Measurements from ENCODE around the gene SCO2.

Gene SCO2

DNA sequence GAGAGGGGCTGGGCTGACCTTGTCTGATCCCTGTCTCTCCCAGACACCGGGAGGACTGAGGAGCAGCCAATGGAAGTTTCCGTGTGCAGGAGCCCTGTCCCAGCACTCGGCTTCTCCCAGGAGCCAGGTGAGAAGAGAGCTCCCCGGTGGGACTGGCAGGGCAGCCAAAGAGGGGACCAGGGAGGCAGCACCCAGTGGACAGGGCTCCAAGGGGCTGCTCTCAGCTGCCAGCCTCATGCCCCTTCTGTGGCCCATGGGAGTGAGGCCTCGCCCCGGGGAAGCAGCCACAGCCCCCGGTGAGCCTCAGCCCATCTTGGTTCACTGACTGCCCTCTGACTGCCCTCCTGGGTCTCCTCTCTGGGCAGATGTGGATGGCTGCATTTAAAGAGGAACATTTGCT lies 6.8 kb downstream of the SCO2 start:
- no peak for DNase-seq

DNA sequence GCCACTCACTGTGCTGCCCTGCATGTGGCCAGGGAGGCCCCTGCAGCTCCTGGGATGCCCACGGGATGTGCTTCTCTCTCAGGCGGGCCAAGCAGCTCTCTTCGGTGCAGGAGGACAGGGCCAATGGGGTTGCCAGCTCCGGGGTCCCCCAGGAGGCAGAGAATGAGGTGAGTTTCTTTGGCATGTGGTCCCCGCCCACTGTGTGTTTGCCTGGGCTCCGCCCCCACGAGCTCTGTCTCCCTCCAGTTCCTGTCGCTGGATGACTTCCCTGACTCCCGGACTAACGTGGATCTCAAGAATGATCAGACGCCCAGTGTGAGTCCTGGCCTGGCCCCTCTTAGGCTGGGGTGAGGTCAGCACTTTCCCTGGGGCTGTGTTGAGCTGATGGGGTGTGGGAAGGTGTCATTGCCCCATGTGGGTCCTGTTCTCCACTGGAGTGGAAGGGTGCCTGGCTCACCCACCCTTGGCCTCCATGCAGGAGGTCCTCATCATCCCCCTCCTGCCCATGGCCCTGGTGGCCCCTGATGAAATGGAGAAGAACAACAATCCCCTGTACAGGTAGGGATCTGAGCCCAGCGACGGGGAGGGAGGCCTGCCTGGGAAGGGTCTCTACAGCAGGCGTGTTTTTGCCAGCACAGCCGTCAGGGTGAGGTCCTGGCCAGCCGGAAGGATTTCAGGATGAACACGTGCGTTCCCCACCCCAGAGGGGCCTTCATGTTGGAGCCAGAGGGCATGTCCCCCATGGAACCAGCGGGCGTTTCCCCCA lies 7.7 kb downstream of the SCO2 start:
- DNase-seq: no peak

DNA sequence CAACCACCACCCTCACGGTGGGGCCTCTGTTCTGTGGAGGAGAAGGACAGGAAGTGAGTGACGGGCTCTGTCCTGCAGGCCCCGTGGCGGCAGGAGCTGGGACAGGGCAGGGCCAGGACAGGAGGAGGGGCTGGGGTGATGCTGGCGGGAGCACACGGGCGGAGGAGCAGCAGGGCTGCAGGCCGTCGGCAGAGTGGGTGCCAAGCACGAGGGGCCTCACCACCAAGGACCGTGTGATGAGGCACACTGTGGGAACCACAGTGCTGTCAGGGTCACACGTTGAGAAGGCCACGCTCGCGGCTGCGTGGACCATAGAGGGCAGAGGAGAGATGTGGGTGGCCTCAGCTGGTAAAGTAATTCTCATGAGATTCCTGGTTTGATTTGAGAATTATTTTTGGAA lies 8.5 kb downstream of the SCO2 start:
- DNase-seq: no peak

- no peak for DNase-seq
Observed at GRCh38 chr22:50516068-50516467, 9.3 kb downstream of the SCO2 start.

- DNase-seq: no peak
Observed at GRCh38 chr22:50513175-50513574, 12.2 kb downstream of the SCO2 start.

- no peak for DNase-seq
Observed at GRCh38 chr22:50508897-50509296, 16.5 kb downstream of the SCO2 start.

- peak; percentile 91 to 98 for DNase-seq
Observed at GRCh38 chr22:50507991-50508884, 17.2 kb downstream of the SCO2 start, which contains the start of gene NCAPH2. TSS of gene NCAPH2 (plus strand) at chr22:50508224. CDS start at chr22:50508338, 114 bp downstream.

DNA sequence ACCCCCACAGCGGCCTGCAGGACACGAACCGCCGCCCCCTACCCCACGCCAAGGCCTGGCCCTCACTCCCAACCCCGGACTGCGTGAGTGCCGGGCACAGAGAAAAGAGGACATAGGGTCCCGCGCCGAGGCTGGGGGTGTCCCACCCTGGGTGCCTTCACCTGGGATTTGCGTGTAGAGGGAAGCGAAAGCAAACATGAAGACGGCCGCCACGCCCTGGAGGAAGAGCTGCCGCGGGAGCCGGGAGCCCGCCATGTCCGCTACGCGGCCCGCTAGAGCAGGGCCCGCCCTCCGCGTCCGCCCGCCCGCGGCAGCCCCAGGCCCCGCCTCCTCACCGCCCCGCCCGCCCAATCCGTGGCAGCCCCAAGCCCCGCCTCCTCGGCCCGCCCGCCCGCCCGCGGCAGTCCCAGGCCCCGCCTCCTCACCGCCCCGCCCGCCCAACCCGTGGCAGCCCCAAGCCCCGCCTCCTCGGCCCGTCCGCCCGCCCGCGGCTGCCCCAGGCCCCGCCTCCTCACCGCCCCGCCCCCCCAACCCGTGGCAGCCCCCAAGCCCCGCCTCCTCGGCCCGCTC lies 17.9 kb downstream of the SCO2 start, which contains the start of gene LMF2:
Gene LMF2, minus strand, starts transcription at position 282 of the 570 bp plus-strand sequence. Its CDS starts 27 bp downstream, at position 255.
- peak in 1 of 2 experiments; percentile 91 for DNase-seq

- DNase-seq: no peak
Observed at GRCh38 chr22:50506611-50507420, 18.6 kb downstream of the SCO2 start.

- no peak for DNase-seq
Observed at GRCh38 chr22:50505776-50506610, 19.4 kb downstream of the SCO2 start.

- no peak for DNase-seq
Observed at GRCh38 chr22:50505276-50505775, 20.1 kb downstream of the SCO2 start.

DNA sequence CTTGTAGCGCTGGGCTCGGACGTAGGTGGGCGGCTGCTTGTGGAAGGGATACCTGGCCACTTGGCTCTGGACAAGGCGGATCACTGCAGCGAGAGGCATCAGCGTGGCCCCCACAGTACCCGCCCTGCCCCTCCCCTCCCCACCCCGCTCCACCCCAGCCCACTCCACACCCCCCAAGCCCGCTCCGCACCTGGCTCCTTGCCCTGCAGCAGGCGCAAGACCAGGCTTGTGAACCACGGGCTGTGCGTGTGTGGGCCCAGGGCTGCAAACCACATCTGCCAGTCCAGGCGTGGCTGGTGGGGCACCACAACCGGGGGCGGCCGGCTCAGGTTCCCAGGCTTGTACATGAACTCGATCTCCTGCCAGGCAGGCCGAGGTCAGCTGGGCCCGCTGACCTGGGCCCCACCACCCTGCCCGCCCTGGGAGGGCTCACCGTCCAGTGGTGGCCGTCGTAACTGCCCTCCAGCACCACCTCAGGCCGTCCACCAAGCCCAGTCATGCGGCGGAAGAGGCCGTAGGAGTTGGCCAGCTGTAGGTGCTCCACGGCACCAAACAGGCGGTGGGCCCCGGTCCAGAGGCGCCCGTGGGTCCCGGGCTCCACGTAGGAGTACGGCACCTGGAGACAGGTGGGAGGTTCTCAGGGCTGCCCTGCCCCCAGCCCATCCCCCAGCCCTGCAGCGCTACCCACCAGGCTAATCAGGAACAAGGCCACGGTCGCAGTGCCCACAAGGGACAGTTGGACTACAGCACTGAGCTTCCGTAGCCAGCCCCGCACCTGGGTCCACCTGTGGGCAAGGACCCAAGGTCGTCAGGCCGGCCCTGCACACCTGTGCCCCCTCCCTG lies 20.8 kb downstream of the SCO2 start:
- DNase-seq: no peak

GRCh38 chr22:50503475-50504145 lies 21.8 kb downstream of the SCO2 start:
- DNase-seq: no peak

DNA sequence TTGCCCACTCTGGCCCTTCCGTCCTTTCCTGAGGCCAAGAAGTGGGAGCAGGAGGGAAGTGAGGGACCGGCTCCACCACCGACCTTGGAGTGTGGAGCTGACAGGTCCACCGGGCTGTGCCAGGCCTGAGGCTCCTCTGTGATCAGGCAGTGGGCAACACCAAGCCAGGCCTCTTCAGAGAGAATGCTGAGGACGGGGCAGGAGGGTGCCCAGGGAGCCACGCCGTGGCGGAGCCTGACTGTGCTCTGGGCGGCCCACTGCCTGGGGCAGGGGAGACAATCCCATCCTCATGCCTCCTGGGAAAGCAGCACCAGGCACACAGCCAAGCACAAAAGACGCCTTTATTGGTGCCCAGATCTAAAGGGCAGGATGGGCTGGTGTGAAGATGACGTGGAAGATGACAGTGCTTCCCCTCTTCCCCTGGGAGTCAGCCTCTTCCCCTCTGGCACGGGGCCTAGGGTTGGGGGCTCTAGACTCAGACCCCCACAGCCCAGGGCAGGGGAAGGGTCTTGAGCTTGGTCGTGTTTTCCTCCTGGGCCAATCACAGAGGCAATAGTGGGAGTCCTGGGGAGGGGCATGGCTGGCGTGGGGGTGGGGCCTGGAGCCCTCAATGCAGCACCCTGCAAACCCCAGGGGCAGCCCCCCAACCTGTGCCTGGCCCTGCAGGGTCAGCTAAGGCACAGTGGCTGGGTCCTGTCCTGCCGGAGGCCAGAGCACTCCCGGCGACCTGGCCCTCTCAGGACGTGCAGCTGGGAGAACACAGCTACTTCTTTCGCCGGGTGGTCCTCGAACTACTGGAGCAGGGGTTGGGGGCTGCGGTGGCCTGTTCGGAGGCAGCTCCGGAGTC lies 22.5 kb downstream of the SCO2 start:
- no peak for DNase-seq

GRCh38 chr22:50502096-50502495 lies 23.3 kb downstream of the SCO2 start:
- DNase-seq: no peak

DNA sequence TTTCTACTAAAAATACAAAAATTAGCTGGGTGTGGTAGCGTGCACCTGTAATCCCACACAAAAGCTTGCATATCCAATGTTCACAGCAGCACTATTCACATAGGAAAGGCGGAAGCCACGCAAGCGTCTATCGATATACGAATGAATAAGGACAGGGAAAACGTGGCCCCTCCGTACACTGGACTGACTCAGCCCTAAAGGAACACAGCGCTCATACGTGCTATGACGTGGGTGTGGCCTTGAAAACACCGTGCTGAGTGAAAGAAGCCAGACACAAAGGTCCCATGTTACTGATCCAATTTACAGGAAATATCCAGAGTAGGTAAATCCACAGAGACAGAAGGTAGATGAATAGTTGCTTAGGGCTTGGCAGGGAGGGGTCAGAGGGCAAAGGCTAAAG lies 24.9 kb downstream of the SCO2 start:
- DNase-seq: no peak

DNA sequence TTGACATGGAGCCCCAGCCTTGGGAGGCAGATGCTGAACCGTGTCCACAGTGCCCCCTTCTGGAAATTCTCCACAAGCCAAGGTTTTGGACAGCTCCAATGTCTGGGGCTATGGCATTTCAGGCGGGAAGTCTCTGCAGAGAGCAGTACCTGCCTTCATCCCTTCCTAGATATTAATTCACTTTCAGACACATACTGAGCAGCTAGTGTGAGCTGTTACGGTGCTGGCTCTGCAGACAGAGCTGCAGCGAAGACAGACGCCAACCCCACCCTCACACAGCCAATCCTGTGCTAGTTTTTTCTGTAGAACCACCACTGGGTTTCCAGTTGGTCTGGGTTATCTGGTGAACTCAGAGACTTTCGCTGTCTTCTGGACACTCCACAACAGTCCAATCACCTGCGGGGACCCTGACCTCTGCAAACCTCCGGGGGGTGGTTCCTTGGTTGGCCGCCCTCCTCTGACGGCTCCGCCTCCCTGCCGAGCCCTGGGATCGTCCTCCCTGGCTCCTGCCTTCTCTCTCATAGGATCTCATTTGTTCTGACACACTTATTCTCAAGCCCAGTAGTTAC lies 27.0 kb downstream of the SCO2 start:
- DNase-seq: peak in 1 of 2 experiments; percentile 78

DNA sequence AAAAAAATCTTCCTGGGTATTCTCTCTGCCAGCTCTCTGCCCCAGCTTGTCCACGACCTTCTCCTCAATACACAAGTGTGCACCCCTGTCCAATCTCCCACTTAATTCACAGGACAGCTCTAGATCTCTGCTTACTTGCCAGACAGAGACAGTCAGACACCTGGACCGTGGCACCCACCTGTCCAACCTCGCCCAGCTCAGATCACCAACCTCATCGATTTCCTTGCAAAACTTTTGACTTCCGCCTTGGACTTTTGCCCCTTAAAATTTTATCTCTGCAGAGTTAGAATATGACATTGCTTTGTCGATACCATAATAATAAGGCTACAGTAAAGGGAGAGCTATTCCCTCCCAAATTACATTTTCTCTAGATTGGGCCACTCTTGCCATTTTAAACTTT lies 28.3 kb downstream of the SCO2 start:
- no peak for DNase-seq

Measured in NCI-H446 (cell line).